GM18526 (cell line): ENCODE measurements around the gene CLSTN3.
A peak's percentile ranks its signal among the peaks of the same experiment; 100 is the strongest.

Experiments
- POLR2A ChIP-seq: IDR thresholded peaks from 3 replicates; pipeline ENCODE4 v1.6.1; 2011; ENCODE audit not compliant: insufficient read length; ENCODE audit errors: extremely low read depth

The CLSTN3 gene

DNA sequence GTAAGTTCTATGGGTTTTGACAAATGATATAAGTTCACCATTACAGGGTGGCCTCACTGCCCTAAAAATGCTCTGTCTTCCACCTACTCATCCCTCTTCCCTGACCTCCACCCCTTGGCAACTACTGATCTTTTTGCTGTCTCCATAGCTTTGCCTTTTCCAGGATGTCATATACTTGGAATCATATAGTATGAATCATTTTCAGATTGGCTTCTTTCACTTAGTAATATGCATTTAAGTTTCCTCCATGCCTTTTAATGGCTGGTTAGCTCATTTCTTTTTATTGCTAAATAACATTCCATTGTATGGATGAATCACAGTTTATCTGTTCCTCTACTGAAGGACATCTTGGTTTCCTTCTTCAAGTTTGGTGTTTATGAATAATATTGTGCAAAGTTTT is 45.3 kb downstream of the CLSTN3 start:
- TF ChIP-seq POLR2A, result no peak

DNA sequence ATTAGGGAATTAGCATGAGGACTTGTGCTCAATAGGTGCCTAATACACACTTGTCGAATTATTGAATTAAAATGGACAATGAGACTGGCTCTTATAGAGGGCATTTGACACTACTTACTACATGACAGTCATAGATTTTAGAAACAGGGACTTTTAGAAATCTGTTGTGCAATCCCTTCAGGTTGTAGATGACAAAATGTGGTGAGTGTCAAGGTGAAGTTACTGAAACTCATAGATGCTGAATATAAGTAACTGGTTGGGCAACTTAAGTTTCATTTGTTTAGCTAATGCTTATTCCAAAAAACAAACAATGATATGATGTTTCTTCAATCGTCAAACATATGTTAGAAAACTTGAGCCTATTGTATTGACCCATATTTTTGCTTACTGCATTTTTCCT is 46.4 kb downstream of the CLSTN3 start:
- no peak for TF ChIP-seq POLR2A

DNA sequence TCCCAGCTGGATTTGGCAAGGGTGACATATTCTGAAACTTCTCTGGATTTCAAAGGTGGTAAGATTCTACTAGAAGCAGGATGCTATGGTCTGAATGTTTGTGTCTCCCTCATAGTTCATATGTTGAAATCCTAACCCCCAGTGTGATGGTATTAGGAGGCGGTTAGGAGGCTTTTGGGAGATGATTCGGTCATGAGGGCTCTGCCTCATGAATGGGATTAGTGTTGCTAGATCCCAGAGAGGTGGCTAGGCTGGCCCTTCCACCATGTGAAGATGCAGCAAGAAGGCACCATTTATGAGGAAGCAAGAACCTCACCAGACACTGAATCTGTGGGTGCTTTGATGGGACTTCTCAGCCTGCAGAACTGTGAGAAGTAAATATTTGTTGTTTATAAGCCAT is 48.3 kb downstream of the CLSTN3 start:
- no peak for TF ChIP-seq POLR2A

DNA sequence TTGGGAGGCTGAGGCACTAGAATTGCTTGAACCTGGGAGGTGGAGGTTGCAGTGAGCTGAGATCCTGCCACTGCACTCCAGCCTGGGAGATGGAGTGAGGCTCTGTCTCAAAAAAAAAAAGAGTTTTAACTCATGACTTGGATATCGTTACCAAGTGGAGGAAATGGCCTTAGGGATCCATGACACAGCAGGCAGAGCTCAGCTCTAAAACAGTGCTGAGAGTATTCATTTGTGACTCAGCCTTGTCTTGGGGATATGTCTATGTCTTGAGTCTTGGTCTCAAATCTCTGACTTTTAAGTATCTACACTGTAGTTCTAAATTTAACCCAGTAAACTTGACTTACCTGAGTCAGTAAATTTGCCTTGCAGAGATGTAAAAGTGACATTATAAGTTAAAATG is 50.5 kb downstream of the CLSTN3 start:
- no peak for TF ChIP-seq POLR2A

DNA sequence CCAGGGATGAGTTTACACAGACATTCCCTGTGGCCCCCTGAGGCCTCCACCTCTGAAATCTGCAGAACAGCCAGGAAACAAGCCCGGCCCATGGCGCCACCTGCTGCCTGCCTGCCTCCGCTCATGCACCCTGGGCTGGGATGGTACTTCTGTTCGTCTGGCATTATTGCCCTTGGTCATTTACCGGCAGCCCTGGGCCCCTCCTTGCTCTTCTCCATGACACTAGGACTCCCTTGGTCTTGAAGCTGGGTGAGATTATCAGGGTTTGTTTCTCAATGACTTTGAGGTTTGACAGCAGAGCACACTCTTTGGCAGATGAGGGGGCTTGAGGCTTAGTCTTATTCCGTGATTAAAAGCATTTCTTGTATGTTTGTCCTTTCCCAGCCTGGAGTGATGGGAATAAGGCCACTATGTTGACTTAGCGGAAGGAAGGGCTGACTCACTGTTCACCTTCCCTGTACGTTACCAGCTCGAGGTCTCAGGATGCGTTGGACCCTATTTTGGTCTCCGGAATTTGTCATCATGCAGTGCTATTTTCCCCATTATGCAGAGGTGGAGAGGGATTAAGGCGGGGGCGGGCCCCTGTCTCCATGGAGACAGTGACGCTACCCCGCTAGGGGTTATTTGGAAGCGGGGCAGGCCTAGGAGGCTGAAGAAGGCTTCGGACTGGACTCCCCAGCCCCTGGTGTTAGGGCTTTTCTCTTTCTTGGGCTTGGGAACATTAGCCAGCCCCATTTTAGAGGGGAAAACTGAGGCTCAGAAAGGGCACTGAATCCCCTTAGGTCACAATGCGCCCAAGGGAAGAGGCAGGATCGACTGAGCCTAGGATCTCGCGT is 58.6 kb downstream of the CLSTN3 start:
- TF ChIP-seq POLR2A, result no peak

DNA sequence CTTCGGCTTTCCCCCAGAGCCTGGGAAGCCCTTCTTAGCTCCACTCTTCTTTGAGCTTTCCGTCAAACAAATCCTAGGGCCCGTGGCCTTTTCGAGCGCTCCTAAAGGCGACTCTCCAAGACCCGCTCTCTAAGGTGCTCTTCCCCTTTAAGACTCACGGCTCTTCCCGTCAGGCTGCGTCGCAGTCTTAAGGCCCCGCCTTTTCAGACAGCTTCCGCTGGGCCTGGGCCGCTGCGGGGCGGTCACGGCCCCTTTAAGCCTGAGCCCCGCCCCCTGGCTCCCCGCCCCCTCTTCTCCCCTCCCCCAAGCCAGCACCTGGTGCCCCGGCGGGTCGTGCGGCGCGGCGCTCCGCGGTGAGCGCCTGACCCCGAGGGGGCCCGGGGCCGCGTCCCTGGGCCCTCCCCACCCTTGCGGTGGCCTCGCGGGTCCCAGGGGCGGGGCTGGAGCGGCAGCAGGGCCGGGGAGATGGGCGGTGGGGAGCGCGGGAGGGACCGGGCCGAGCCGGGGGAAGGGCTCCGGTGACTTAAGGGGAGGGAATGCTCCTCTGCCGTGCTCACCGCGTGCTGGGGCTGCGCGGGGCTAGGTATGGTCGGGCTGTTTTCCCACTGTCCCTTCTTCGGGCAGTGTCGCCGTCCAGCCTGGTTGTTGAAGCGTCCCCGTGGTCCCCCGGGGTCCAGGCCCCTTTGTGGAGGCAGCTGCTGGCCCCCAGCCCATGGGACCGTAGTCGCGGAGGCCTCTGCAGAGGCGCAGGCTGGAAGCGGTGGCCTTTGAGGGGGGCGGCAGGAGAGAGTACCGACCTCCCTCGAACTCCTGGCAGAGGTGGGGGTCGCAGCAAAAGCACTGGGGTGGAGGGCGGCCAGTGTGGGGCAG is 59.5 kb downstream of the CLSTN3 start, which contains the start of gene PEX5:
PEX5 (plus strand) TSS at position 289 of the 870 bp plus-strand sequence. CDS start 692 bp downstream, outside the sequence.
- peak; percentile 60 for TF ChIP-seq POLR2A

DNA sequence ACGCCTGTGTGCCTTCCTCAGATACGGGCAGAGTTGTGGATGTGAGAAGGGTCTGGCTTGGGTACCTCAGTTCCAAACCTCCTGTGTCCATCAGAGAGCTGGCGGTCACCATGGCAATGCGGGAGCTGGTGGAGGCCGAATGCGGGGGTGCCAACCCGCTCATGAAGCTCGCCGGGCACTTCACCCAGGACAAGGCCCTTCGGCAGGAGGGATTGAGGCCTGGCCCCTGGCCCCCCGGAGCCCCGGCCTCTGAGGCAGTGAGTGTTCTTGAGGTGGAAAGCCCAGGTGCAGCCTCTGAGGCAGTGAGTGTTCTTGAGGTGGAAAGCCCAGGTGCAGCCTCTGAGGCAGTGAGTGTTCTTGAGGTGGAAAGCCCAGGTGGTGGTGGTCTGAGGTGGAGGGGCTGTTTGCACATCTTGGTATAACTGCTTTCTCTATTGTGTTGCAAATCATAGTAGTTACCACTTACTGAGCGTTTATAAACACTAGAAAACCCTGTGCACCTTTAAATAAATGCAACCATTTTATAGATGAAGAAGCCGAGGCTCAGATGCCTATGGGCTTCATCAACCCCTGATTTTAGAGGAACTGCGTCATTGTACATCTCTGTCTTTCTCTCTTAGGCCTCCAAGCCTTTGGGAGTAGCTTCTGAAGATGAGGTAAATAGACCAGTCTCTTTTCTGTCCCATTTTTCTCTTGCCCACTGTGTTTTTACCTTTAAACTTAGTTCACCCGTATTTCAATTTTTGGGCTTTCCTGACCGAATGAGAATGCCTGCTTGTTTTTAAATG is 60.3 kb downstream of the CLSTN3 start:
- TF ChIP-seq POLR2A, result no peak

DNA sequence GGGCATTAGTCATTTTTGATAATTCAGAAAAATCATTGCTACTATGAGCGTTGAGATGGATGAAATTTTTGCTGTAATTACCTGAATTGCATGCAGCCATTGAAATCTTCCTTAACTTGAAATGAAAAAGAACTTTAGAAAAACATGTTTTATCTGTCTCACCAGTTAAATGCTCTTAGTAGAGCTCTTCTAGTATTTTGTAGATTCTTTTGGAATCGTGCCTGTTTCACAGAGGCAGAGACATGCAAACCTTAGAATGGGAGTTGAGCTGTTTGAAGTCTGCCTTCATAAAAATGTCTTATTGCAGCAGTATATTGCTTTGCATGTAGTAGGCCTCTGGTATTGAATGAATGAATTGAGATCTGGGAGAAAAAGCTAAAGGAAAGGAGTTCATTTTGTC is 63.5 kb downstream of the CLSTN3 start:
- TF ChIP-seq POLR2A, result no peak

DNA sequence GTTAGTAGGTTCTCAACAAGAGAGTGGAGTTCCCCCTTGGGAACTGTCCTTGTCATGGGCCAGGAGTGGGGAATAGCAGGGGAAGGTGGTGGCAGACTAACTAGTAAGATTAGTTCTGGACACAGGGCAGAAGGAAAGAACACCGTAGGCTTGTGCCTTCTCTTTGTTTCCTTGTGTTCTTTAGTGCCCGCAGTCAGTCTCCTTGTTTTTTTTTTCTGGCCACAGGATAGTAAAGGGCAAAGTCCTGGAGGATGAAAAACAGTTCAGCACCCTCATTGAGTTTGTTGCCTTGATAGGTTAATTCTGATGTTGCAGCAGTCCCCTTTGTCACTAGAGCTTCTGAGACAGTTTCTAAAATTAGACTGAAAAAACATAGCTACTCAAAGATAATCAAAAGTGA is 67.7 kb downstream of the CLSTN3 start:
- TF ChIP-seq POLR2A, result no peak

DNA sequence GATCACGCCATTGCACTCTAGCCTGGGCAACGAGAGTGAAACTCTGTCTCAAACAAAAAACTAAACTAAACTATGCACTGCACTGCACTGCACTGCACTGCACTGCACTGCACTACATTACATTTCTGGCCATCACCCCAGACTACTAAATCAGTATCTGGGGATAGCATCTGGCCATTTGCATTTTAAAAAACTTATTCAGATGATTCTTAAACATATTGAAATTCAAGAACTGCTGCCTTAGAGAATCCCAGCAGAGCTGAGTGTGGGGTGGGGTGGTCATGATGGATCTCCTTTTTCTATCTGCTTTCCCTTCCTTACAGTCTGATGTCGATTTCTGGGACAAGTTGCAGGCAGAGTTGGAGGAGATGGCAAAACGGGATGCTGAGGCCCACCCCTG is 72.9 kb downstream of the CLSTN3 start:
- TF ChIP-seq POLR2A, result no peak

DNA sequence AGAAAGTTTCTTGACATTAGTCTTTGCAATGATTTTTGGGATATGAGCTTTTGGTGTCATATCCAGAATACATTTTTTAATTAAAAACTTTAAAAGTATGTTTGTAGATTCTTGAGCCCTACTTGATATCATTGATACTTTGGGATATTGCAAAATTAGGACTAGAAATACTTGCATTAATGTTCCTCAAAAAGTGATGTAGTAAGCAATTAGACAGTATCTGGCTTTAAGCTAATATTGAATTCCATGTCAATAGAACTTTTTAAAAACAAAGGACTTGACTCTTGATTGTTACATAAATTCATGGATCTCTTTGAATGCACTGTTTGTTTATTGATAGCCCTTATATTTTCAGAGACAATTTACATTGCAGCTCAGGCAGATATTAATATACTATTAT is 74.9 kb downstream of the CLSTN3 start:
- no peak for TF ChIP-seq POLR2A

DNA sequence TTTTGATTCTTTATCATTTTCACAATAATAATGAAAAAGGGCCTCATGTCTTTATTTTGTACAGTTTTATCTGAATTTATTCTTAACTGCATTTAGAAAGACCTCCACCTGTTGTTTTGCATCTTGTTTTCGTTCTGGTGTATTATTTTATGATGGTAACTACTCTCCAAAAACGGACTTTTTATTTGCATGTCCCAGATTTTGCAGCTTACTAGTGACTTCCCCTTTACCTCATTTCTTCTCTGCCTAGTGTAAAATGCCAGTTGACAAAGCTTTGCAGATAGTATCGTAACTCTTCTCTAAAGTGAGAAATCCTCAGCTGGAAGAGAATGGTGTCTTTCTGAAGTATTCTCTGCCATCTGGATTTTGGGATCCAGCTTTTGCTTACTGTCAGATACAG is 76.5 kb downstream of the CLSTN3 start:
- TF ChIP-seq POLR2A, result no peak

DNA sequence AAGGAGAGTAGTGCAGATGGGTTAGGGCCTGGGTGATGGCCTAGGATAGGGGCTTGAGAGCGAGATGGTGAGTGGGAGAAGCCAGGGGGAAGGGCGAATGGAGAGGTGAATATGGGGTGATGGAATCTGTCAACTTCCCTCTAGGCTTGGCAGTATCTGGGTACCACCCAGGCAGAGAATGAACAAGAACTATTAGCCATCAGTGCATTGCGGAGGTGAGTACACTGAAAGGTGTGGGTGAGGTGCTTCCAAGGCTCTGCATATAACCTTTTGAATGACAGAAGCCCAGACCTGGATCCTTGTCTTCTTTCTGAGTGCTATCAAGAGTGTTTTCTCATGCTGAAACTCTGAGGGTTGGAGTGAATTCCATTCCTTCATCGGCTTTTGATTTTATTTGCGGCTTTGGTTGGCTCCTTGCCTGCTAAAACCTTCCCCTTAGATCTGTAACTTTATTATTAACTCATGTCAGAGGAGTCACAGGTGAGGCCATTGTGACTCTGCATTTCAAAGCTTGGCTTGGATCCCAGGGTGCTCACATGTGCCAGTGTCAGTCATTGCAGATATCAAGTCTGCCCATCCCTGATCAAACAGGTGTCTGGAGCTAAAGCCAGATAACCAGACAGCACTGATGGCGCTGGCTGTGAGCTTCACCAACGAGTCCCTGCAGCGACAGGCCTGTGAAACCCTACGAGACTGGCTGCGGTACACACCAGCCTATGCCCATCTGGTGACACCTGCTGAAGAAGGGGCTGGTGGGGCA is 77.9 kb downstream of the CLSTN3 start:
- TF ChIP-seq POLR2A, result no peak
